ENCODE data around the gene HSD17B12. TPM values are rescaled to one million over a fixed set of nuclear protein-coding genes. Genes with fewer than 3 reads are reported as not detected.

Gene HSD17B12
- total and polyA plus RNA-seq, 12 donors = 32.9 to 122 (median 79.1) TPM

DNA sequence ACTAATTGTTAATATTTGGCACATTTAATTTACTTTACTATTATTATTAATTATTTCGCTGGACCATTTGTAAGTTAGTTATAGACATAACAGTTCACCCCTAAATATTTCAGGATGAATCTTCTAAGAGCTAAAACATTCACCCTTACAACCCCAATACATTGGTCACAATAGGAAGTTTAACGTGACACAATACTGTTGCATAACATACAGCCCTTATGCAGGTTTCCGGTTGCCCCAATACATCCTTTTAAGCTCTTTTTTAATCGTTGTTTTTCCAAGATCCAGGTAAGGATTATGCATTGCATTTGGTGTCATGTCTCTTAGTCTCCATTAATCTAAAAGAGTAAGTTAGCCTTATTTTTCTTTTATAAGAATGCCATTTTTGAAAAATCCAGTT lies 71.2 kb downstream of the HSD17B12 start:
- ATAC-seq = no peak

DNA sequence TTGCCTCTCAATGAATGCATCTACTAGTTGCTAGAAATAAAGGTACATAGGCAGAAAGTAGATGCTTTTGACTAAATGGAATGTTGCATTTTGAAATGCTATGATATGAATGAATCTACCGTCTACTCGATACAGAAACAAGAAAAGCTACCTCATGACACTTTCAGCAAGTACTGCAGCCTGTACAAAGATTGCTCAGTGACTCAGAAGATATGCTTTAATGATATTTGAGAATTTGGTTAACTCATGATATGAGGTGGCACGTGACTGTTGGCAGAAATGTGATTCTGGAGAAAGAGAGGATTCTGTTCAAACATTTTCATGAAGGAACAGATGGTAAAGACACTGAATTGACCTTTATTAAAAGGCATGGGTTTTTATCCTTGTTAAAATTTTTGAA lies 76.0 kb downstream of the HSD17B12 start:
- H3K4me3 ChIP-seq = no peak overlapping the region
- 93 to 95% methylated on average over 3 of the region's 3 CpGs for WGBS, 2 donors
- intact Hi-C loops (cut with DNase I) = no loop called here
- peaks cover 0 to 11% (median 0%) of the 10 kb centered on the region in 9 donors for H3K4me1 ChIP-seq
- TF ChIP-seq, protein P1, sequence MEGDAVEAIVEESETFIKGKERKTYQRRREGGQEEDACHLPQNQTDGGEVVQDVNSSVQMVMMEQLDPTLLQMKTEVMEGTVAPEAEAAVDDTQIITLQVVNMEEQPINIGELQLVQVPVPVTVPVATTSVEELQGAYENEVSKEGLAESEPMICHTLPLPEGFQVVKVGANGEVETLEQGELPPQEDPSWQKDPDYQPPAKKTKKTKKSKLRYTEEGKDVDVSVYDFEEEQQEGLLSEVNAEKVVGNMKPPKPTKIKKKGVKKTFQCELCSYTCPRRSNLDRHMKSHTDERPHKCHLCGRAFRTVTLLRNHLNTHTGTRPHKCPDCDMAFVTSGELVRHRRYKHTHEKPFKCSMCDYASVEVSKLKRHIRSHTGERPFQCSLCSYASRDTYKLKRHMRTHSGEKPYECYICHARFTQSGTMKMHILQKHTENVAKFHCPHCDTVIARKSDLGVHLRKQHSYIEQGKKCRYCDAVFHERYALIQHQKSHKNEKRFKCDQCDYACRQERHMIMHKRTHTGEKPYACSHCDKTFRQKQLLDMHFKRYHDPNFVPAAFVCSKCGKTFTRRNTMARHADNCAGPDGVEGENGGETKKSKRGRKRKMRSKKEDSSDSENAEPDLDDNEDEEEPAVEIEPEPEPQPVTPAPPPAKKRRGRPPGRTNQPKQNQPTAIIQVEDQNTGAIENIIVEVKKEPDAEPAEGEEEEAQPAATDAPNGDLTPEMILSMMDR (IDR thresholded peaks at IDR 0.05) = no peak
- H3K36me3 ChIP-seq = peaks cover 0 to 60% (median 12%) of the 10 kb centered on the region in 9 donors
- no peaks in the 10 kb centered on the region for H3K27me3 ChIP-seq
- no peaks in the 10 kb centered on the region for H3K9me3 ChIP-seq
- ATAC-seq (no peak), DNase-seq (no peak)
- H3K27ac ChIP-seq = no peak overlapping the region

More for the DNA sequence above, 71.2 kb downstream of the HSD17B12 start:
- Histone ChIP-seq H3K4me1 (peaks cover 0 to 3% (median 0%) of the 10 kb centered on the region in 9 donors), H3K27ac (no peak overlapping the region), H3K4me3 (no peak overlapping the region), H3K36me3 (peaks cover 0 to 44% (median 8%) of the 10 kb centered on the region in 9 donors), H3K27me3 (no peaks in the 10 kb centered on the region), H3K9me3 (peaks cover 0 to 8% (median 0%) of the 10 kb centered on the region in 11 donors)
- 91 to 92% methylated on average over 4 of the region's 4 CpGs for WGBS, 2 donors
- no peak for DNase-seq
- intact Hi-C loops (cut with DNase I) = loop anchor here in 1 of 10 donors (2.0 kb wide), 1 partner anchor 19 kb away; no protein-coding TSS in a partner anchor
- TF ChIP-seq, protein P1 (IDR thresholded peaks at IDR 0.05) = no peak

DNA sequence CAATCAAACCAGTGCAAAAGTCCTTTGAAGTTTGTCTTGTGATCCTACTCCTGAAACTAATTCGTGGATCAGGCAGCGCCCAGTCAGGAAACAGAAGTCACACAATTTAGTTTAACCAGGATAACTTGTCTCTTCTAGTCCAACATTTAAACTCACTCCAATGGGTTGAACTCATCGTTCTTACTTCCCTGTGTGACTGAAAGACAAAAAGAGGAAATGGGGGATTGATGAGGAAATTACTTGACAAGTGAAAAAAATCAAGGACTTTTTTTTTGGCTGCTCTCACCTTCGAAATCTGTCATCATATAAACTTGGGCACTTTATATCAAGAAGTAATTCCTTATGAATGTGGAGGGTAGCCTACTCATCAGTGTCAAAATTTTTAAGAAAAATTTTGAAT lies 78.4 kb downstream of the HSD17B12 start:
- H3K4me3 ChIP-seq = no peak overlapping the region
- DNase-seq = no peak
- intact Hi-C loops (cut with DNase I) = no loop called here
- peaks cover 0 to under 1% (median 0%) of the 10 kb centered on the region in 11 donors for H3K9me3 ChIP-seq
- no peaks in the 10 kb centered on the region for H3K27me3 ChIP-seq
- H3K27ac ChIP-seq = no peak overlapping the region
- peaks cover 0 to 11% (median 0%) of the 10 kb centered on the region in 9 donors for H3K4me1 ChIP-seq
- peaks cover 0 to 60% (median 11%) of the 10 kb centered on the region in 9 donors for H3K36me3 ChIP-seq
- ATAC-seq = no peak
- 48 to 75% methylated on average over 4 of the region's 4 CpGs for WGBS, 2 donors
- TF ChIP-seq, protein P1 (IDR thresholded peaks at IDR 0.05) = no peak

DNA sequence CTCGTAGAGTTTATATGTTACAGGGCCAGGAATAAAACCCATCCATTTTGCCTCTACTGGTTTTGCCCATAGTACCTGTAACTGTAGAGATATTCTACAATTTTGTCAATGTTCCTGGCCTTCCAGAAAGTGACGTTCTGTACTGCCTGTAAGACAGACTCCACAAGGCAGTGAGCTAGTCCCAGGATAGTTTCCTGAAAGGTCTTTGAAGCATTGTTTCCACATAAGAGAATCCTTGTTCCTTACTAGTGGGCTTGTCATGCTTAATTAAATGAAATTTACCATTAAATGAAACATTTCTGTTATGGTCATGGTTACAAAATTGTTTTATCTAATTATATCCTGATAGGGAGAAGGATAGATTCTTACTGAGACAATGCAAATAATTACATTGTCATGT lies 80.4 kb downstream of the HSD17B12 start:
- TF ChIP-seq, protein P1 (IDR thresholded peaks at IDR 0.05) = no peak
- no peak overlapping the region for H3K27ac ChIP-seq
- peaks cover 0 to 11% (median 0%) of the 10 kb centered on the region in 9 donors for H3K4me1 ChIP-seq
- H3K36me3 ChIP-seq = peaks cover 0 to 50% (median 0%) of the 10 kb centered on the region in 9 donors
- ATAC-seq = no peak
- peaks cover 0 to 20% (median 15%) of the 10 kb centered on the region in 11 donors for H3K9me3 ChIP-seq
- no peak for DNase-seq
- H3K4me3 ChIP-seq = no peak overlapping the region
- H3K27me3 ChIP-seq = no peaks in the 10 kb centered on the region
- WGBS, 2 donors = 89 to 98% methylated on average over 2 of the region's 2 CpGs
- intact Hi-C loops (cut with DNase I) = no loop called here

All from heart right ventricle (tissue), 16 donors.